Activated CD4-positive, alpha-beta T cell treated with anti-CD3 and anti-CD28 coated beads, Interleukin-2, amount 10 ng/mL, durations not matched to agents 24 days and 14 days (primary cell): ENCODE measurements around the gene FGF6. TPM values are rescaled to one million over a fixed set of nuclear protein-coding genes. Genes with fewer than 3 reads are reported as not detected.

ENCODE experiments used
- DNase-seq: peaks from one replicate; pipeline ENCODE4 v3.0.0; 2022
- H3K27ac Mint-ChIP-seq: one replicate; pipeline ENCODE4 v1.8.0; 2022; ENCODE audit warnings: mild to moderate bottlenecking, mixed read lengths
- H3K27me3 Mint-ChIP-seq: one replicate; pipeline ENCODE4 v1.8.0; 2022; ENCODE audit warnings: mixed read lengths
- H3K36me3 Mint-ChIP-seq: one replicate; pipeline ENCODE4 v1.8.0; 2022; ENCODE audit warnings: low read depth, mild to moderate bottlenecking, mixed read lengths
- H3K4me1 Mint-ChIP-seq: one replicate; pipeline ENCODE4 v1.8.0; 2021; ENCODE audit warnings: mixed read lengths
- H3K4me3 Mint-ChIP-seq: one replicate; pipeline ENCODE4 v1.8.0; 2022; ENCODE audit warnings: mild to moderate bottlenecking, moderate library complexity, mixed read lengths
- H3K9me3 Mint-ChIP-seq: one replicate; pipeline ENCODE4 v1.8.0; 2021; ENCODE audit warnings: mixed read lengths
- intact Hi-C: fragments of 100-400 bp; cut with micrococcal nuclease; formaldehyde crosslinking; loops from one replicate; pipeline ENCODE4 v1.15.1; 2023
- total RNA-seq: library from RNA; stranded (reverse); gene quantifications from 2 replicates; pipeline ENCODE4 v1.2.3, GENCODE V29; 2022

FGF6 gene
- total RNA-seq, 1 donor from 2014 or later = not detected

DNA sequence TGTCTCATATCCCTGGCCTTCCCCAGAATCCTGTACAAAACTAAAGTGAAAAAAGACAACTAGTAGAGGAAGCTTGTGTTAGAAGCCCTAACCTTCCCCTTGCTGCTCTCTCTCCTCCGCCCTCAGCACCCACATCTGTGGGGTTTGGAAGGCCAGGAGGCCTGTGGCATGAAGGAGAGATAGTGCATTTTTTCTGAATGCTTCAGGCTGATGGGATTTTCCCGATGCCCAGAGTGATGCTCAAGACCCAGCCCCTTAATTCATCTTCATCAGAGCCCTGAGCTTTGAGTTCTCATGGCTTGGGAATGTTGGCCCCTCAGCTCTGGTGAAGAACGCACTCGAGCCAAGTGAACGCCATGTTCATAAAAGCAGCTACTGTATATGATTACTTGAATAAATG is 5.9 kb downstream of the FGF6 start:
- Mint-ChIP-seq H3K4me3 (no peak overlapping the region), H3K27ac (no peak overlapping the region), H3K4me1 (peaks cover 12% of the 10 kb centered on the region), H3K9me3 (no peaks in the 10 kb centered on the region), H3K27me3 (peaks cover 11% of the 10 kb centered on the region), H3K36me3 (no peaks in the 10 kb centered on the region)
- intact Hi-C loops = no loop called here
- no peak for DNase-seq

DNA sequence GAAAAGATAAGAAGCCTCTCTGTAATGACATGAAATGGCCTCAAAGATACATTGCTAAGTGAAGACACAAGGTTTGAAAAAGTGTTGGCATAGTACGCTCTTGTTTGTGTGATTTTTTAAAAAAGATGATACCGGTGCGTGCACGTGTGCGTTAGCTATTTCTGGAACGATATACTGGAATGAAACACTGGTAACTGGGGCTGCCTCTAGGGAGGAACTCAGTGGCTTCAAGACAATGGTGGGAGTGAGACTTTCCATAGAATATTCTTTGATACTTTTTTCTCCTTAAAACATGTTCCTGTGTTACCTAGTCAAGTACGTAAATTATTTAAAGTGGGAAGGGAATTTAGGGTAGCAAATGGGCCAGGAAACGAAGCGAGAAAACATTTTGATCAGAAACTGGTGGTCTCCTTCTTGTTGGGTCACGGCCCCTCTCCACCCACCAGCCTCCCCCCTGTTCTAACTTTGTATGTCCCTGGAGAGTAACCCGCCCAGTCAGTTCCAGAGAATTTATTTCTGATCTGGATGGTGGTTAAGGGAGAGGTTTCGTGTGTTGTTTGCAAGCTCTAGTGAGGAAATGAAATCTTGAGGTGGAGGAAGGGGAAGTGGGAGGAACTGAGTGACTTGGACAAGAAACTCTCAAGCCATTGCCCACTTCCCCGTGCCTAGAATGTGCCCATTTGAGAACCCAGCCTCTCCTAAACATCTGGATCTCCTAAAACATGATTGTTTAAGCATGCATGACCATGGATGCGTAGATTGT is 6.6 kb downstream of the FGF6 start:
- DNase-seq = no peak
- intact Hi-C loops = no loop called here
- Mint-ChIP-seq H3K4me1 (peaks cover 12% of the 10 kb centered on the region), H3K9me3 (no peaks in the 10 kb centered on the region), H3K27me3 (peaks cover 11% of the 10 kb centered on the region), H3K36me3 (no peaks in the 10 kb centered on the region), H3K4me3 (no peak overlapping the region), H3K27ac (no peak overlapping the region)

DNA sequence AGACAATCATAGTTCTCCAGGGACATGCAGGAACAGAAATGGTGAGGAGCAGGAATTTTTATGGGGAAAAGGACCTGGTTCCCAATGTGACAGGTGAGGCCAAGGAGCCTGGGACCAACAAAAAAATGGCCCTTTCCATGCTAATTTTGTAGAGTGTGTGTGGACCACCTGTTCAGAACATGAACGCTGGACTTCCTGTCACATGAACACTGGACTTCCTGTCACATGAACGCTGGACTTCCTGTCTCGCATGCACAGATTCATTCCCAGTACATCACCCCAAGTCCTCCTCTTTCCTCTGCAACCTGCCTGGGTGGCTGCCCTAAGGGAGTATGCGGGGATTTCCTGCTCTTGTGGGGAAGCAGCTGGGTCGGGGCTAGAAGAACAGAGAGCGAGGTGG is 10.1 kb downstream of the FGF6 start:
- Mint-ChIP-seq H3K27me3 (peaks cover 17% of the 10 kb centered on the region), H3K27ac (no peak overlapping the region), H3K4me3 (no peak overlapping the region)

DNA sequence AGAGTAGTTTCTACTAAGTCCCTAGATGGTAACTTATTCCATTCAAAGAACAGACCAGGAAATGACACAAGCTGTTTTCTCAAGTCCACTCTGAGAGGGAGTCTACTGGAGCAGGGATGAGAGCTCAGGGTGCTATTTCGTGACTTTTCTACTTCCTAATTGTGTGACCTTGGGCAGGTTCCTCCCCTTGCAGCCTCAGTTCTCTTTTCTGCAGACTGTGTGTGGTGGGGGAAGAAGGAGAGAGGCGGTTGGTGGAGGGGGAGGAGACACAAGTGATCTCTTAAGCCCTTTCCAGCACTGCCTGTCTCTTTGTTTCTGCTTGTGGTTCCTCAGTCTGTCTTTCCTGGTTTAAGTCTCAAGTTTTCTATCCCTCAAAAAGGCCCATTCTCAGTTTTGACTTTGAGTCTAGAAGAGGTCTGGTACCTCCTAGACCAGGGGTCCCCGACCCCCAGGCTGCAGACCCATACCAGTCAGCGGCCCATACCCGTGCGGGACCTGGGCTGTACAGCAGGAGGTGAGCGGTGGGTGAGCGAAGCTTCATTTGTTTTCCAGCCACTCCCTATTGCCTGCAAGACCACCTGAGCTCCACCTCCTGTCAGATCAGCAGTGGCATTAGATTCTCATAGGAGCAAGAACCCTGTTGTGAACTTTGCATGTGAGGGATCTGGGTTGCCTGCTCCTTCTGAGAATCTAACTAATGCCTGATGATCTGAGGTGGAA is 10.7 kb downstream of the FGF6 start:
- intact Hi-C loops = no loop called here
- H3K27ac Mint-ChIP-seq = no peak overlapping the region
- peaks cover 18% of the 10 kb centered on the region for H3K27me3 Mint-ChIP-seq
- H3K4me1 Mint-ChIP-seq = peaks cover 11% of the 10 kb centered on the region
- H3K9me3 Mint-ChIP-seq = no peaks in the 10 kb centered on the region
- H3K4me3 Mint-ChIP-seq = no peak overlapping the region
- no peak for DNase-seq
- no peaks in the 10 kb centered on the region for H3K36me3 Mint-ChIP-seq

More for the DNA sequence above, 10.1 kb downstream of the FGF6 start:
- Mint-ChIP-seq H3K4me1 (peaks cover 12% of the 10 kb centered on the region), H3K9me3 (no peaks in the 10 kb centered on the region), H3K36me3 (no peaks in the 10 kb centered on the region)
- intact Hi-C loops = no loop called here
- DNase-seq = no peak

DNA sequence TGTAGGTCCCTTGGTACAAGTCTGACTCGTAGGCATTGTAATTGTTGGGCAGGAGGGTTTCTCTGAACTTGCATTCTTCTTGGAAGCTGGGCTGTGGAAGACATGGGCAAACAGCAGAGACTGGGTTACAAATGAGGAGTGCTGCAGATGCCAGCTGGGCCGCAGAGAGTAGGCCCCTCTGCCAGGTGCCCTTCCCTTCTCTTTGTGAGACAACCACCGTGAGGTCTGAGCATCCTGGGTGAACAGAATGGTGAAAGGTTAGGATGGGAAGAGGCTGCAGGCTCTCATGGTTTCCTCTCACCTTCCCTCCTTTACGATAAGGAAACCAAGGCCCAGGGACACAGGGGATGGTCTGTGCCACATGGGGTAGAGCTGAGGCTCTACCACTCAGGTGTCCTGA is 11.3 kb downstream of the FGF6 start:
- Mint-ChIP-seq H3K27me3 (peaks cover 18% of the 10 kb centered on the region), H3K4me1 (peaks cover 6% of the 10 kb centered on the region), H3K36me3 (no peaks in the 10 kb centered on the region), H3K27ac (no peak overlapping the region), H3K4me3 (no peak overlapping the region), H3K9me3 (no peaks in the 10 kb centered on the region)
- DNase-seq = no peak
- intact Hi-C loops = no loop called here

DNA sequence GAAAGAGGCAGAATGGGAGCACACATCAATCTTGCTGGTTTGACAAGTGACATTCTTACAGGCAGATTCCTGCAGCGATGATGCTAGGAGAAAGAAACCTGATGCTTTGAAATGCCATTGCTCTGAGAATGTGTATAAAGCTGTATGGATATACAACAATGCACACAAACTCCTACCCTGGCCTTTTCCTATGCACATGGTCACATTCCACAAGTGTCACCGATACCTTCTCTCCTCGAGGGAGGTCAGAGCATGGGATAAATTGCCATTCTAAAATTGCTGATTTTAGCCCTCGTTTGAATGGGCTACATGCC is 11.9 kb downstream of the FGF6 start:
- H3K36me3 Mint-ChIP-seq = no peaks in the 10 kb centered on the region
- H3K27ac Mint-ChIP-seq = no peak overlapping the region
- no peaks in the 10 kb centered on the region for H3K9me3 Mint-ChIP-seq
- H3K4me1 Mint-ChIP-seq = no peaks in the 10 kb centered on the region
- intact Hi-C loops = no loop called here
- peaks cover 15% of the 10 kb centered on the region for H3K27me3 Mint-ChIP-seq
- DNase-seq = no peak
- no peak overlapping the region for H3K4me3 Mint-ChIP-seq

DNA sequence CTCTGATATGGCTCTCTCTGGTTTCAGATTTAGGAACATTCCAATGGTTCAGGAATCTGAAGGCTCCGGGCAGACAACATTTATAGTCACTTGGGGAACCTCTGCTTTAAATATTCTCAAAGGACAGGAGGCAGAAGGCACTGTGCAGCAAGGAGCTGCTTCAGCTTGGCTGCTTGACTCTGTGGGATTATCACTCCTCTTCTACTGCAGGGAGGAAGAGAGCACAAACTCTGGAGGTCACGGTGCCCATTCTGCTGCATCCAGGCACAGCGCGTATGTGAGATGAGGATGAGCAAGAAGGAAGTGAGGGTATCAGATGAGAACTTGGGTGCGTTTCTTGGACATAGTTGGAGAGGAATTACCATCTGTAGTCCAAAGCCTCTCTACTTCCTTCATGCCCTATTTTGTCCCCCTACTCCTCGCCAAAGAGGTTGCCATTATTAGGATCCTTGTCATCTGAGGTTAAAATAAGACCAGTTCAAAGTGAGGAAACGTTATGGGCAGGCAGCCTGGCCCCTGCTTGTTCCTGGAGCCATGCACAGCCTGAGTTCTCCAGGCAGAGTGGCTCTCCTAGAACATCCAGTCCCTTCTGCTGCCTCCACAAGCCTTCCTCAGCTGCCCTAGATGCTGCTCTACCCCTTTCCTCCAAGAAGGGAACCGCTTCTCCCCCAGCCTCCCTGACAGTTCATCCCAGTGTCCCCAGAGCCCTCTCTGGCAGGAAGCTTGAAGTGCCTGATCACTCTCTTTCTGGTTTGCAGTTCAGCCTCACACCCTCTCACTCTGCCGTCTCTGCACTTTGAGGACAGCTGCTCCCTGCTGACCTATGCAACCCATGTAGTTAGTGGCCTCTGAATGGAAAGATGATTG is 12.5 kb downstream of the FGF6 start:
- no peaks in the 10 kb centered on the region for H3K9me3 Mint-ChIP-seq
- H3K36me3 Mint-ChIP-seq = no peaks in the 10 kb centered on the region
- no peak overlapping the region for H3K27ac Mint-ChIP-seq
- H3K4me3 Mint-ChIP-seq = no peak overlapping the region
- DNase-seq = no peak
- peaks cover 14% of the 10 kb centered on the region for H3K27me3 Mint-ChIP-seq
- intact Hi-C loops = no loop called here
- no peaks in the 10 kb centered on the region for H3K4me1 Mint-ChIP-seq

DNA sequence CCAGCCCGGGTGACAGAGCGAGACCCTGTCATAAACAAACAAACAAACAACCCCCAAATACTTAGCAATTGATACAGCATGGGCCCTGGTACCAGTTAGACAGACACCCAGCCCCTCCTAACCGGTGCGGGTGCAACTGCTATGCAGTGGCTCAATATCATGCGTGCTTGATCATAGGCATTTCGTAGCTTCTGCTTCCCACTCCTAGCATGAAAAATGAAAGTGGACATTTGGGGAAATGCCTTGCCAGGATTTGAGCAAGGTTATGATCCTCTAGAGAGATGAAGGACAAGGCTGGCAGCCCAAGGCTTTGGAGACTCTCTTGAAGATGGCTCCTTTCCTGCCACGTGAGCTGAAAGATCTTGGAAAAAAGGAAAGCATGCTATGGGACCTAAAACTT is 13.7 kb downstream of the FGF6 start:
- no peaks in the 10 kb centered on the region for H3K9me3 Mint-ChIP-seq
- intact Hi-C loops = no loop called here
- DNase-seq = no peak
- H3K27ac Mint-ChIP-seq = no peak overlapping the region
- no peaks in the 10 kb centered on the region for H3K4me1 Mint-ChIP-seq
- H3K27me3 Mint-ChIP-seq = peaks cover 10% of the 10 kb centered on the region
- no peaks in the 10 kb centered on the region for H3K36me3 Mint-ChIP-seq
- H3K4me3 Mint-ChIP-seq = no peak overlapping the region

DNA sequence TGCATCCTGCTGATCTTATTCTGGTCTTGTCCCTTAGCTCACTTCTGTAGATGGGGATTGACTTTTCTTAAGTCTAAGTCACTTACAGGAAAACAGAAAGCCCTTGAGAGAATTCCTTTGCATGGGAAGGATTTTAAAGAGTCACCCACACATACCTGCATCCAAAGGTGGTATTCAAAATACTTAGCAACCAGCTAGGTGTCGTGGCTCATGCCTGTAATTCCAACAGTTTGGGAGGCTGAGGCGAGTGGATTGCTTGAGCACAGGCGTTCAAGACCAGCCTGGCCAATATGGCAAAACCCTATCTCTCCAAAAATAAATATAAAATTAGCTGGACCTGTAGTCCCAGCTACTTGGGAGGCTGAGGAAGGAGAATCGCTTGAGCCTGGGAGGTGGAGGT is 14.2 kb downstream of the FGF6 start:
- no peaks in the 10 kb centered on the region for H3K4me1 Mint-ChIP-seq
- intact Hi-C loops = no loop called here
- H3K9me3 Mint-ChIP-seq = no peaks in the 10 kb centered on the region
- H3K36me3 Mint-ChIP-seq = no peaks in the 10 kb centered on the region
- H3K27ac Mint-ChIP-seq = no peak overlapping the region
- H3K4me3 Mint-ChIP-seq = no peak overlapping the region
- H3K27me3 Mint-ChIP-seq = peaks cover 6% of the 10 kb centered on the region
- DNase-seq = no peak

DNA sequence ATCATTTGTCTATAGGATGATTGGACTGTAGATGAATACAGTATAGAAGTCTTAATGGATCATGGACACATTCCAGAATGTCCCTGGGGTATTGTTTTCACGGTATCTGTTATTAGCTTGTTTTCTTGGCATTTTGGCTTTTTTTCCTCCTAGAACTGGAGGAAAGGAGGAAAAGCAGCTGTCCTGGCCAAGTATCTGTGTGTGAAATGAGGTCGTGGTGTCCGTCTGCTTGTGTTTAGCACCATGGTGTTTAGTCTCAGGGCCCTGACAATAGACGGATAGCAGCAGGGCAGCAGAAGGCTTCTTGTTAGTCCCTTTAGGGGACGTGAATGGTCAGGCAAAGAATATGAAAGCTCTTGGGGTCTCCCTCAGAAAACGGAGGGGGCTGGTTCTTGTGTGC is 21.2 kb downstream of the FGF6 start:
- Mint-ChIP-seq H3K27ac (no peak overlapping the region), H3K9me3 (no peaks in the 10 kb centered on the region), H3K4me3 (no peak overlapping the region), H3K27me3 (no peaks in the 10 kb centered on the region), H3K36me3 (no peaks in the 10 kb centered on the region), H3K4me1 (peaks cover 6% of the 10 kb centered on the region)
- no peak for DNase-seq
- intact Hi-C loops = loop anchor here (5.0 kb wide), 1 partner anchor 83 kb away; no protein-coding TSS in a partner anchor

DNA sequence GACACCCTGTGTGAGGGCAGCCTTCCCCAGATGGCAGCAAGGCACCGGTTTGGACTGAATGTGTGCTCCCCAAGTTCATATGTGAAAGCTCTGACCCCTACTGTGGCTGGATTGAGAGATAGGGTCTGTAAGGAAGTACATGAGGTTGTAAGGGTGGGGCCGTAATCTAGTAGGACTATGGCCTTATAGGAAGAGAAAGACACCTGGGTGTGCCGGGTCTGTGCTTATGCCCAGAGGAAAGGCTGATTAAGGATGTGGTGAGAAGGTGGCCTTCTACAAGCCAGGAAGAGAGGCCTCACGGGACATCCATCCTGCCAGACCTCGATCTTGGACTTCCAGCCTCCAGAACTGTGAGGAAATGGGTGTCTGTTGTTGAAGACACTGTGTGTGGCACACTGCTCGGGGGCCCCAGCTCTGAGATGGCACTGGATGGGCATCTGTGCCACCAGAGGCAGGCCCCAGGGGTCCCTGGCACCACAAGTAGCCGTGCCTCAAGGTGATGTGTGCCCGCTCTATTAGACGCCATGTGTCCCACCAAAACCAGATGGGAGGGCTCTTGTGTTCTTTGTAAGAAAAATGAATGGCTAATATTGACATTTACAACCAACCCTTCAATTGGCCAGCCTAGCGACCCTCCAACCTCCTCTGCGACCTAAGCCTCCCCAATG is 22.0 kb downstream of the FGF6 start:
- intact Hi-C loops = loop anchor here (5.0 kb wide), 1 partner anchor 84 kb away; no protein-coding TSS in a partner anchor
- no peak overlapping the region for H3K4me3 Mint-ChIP-seq
- DNase-seq = no peak
- H3K36me3 Mint-ChIP-seq = no peaks in the 10 kb centered on the region
- no peaks in the 10 kb centered on the region for H3K27me3 Mint-ChIP-seq
- H3K27ac Mint-ChIP-seq = no peak overlapping the region
- H3K4me1 Mint-ChIP-seq = peaks cover 6% of the 10 kb centered on the region
- H3K9me3 Mint-ChIP-seq = no peaks in the 10 kb centered on the region

DNA sequence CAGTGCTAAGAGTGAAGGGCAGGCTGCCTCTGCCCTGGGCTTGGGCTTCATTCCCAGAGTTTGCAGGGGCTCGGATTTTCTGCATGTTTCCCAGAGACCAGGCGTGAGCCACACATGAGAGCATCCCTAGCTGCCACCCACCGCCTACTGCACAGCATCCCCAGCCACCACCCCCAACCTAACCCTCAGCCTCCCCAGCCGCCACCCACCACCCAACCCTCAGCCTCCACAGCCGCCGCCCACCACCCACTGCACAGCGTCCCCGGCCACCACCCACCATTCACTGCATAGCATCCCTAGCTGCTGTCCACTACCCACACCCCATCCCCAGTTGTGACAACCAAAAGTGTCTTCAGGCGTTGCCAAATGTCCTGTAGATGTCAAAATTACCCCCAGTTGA is 22.6 kb downstream of the FGF6 start:
- Mint-ChIP-seq H3K9me3 (no peaks in the 10 kb centered on the region), H3K4me1 (peaks cover 6% of the 10 kb centered on the region), H3K27ac (no peak overlapping the region), H3K27me3 (peaks cover under 1% of the 10 kb centered on the region), H3K4me3 (no peak overlapping the region), H3K36me3 (no peaks in the 10 kb centered on the region)
- intact Hi-C loops = loop anchor here (5.0 kb wide), 1 partner anchor 84 kb away; no protein-coding TSS in a partner anchor
- no peak for DNase-seq

DNA sequence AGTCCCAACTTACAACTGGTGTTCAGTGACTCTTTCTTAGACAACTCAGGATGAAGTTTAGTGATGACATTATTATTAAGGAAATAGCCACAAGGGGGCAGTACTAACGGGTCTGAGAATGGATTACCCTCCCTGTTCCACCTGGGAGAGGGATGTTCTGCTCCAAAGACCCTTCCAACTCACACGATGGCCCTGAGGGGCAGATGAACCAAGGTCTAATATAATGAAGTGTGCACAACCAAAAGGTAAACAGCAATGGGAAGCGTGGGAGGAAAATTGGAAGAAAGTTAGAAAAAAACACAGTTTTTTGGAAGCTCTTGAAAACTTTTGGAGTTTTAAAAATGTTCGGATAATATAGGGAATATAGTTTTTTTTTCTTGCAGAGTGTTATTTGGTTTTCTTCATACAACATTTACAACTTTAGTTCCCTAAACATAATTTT is 24.0 kb downstream of the FGF6 start:
- no peak overlapping the region for H3K4me3 Mint-ChIP-seq

More for the DNA sequence above, 24.0 kb downstream of the FGF6 start:
- no peak overlapping the region for H3K27ac Mint-ChIP-seq
- no peaks in the 10 kb centered on the region for H3K9me3 Mint-ChIP-seq
- peak; percentile 79 for DNase-seq
- H3K27me3 Mint-ChIP-seq = peaks cover 6% of the 10 kb centered on the region
- intact Hi-C loops = loop anchor here (1.0 to 5.0 kb wide), 2 partner anchors 86 to 106 kb away; no protein-coding TSS in a partner anchor
- H3K4me1 Mint-ChIP-seq = peaks cover 9% of the 10 kb centered on the region
- no peaks in the 10 kb centered on the region for H3K36me3 Mint-ChIP-seq
